HepG2 (cell line): Measurements from ENCODE around the gene STX4. TPM values are rescaled to one million over a fixed set of nuclear protein-coding genes. Genes with fewer than 3 reads are reported as not detected.

Source experiments
- GLI4 ChIP-seq: sonication (generic); formaldehyde crosslinking; IDR thresholded peaks from 2 replicates; pipeline ENCODE4 v1.5.1; 2020; ENCODE audit warnings: missing genetic modification reagents, mild to moderate bottlenecking, moderate library complexity, borderline replicate concordance
- NR2F6 ChIP-seq, 2 experiments: IDR thresholded peaks; 2 replicates each; pipeline ENCODE4 v1.6.1; 2016; ENCODE audit warnings: antibody characterized with exemption in 1 of 2, mild to moderate bottlenecking in 1 of 2
- RARA ChIP-seq: IDR thresholded peaks from 2 replicates; pipeline ENCODE4 v1.6.1; 2016; ENCODE audit warnings: missing genetic modification reagents, missing compliant biosample characterization
- RXRA ChIP-seq: sonication (generic); formaldehyde crosslinking; IDR thresholded peaks from 2 replicates; pipeline ENCODE4 v1.5.1; 2020; ENCODE audit warnings: missing genetic modification reagents
- SOX5 ChIP-seq: IDR thresholded peaks from 2 replicates; pipeline ENCODE4 v1.6.1; 2016; ENCODE audit warnings: borderline replicate concordance
- TEAD3 ChIP-seq: optimal IDR thresholded peaks from 2 replicates; pipeline ENCODE3; 2016; ENCODE audit warnings: borderline replicate concordance
- ZHX2 ChIP-seq, 2 experiments: sonication (generic) in 1 of 2; formaldehyde crosslinking in 1 of 2; IDR thresholded peaks; 2 replicates each; pipeline versions ENCODE4 v1.6.1 to v1.9.0; 2014 to 2022; ENCODE audit warnings: antibody characterized with exemption in 1 of 2, borderline replicate concordance in 1 of 2, inconsistent platforms in 1 of 2, low read depth in 1 of 2, missing genetic modification reagents in 1 of 2
- ZNF160 ChIP-seq: sonication (generic); formaldehyde crosslinking; IDR thresholded peaks from 2 replicates; pipeline ENCODE4 v1.8.0; 2022; ENCODE audit warnings: mild to moderate bottlenecking, inconsistent platforms, missing genetic modification reagents
- ZNF296 ChIP-seq: sonication (generic); formaldehyde crosslinking; conservative IDR thresholded peaks from 2 replicates; pipeline ENCODE4 v1.5.0; 2020; ENCODE audit warnings: mild to moderate bottlenecking, missing genetic modification reagents
- ZNF326 ChIP-seq: sonication (generic); formaldehyde crosslinking; IDR thresholded peaks from 2 replicates; pipeline ENCODE4 v1.4.0; 2020; ENCODE audit warnings: missing genetic modification reagents, borderline replicate concordance
- ZNF34 ChIP-seq: sonication (generic); formaldehyde crosslinking; IDR thresholded peaks from 2 replicates; pipeline ENCODE4 v1.4.0; 2020; ENCODE audit warnings: mild to moderate bottlenecking, missing genetic modification reagents, borderline replicate concordance
- ZNF556 ChIP-seq: sonication (generic); formaldehyde crosslinking; IDR thresholded peaks from 2 replicates; pipeline ENCODE4 v1.4.0; 2020; ENCODE audit warnings: mild to moderate bottlenecking, missing genetic modification reagents, borderline replicate concordance
- ZNF644 ChIP-seq: IDR thresholded peaks from 2 replicates; pipeline ENCODE4 v1.6.1; 2016; ENCODE audit warnings: low read depth
- ZNF670 ChIP-seq: sonication (generic); formaldehyde crosslinking; IDR thresholded peaks from 2 replicates; pipeline ENCODE4 v1.8.0; 2022; ENCODE audit warnings: mild to moderate bottlenecking, missing genetic modification reagents, borderline replicate concordance
- polyA plus RNA-seq, 8 experiments: library from polyadenylated mRNA; depleted of rRNA in 3 of 8; stranded (reverse) in 7 of 8; unstranded in 1 of 8; fragments of >200 nt; fragmentation: Illumina TruSeq in 4 of 8; extraction: Trizol in 4 of 8; gene quantifications; 2 replicates each; pipeline versions ENCODE4 v1.2.1 to v1.2.3, GENCODE V29; 2011 to 2016; ENCODE audit warnings: low read depth in 4 of 8, missing spikeins in 1 of 8, mixed read lengths in 1 of 8; ENCODE audit not compliant: insufficient read depth in 1 of 8
- total RNA-seq, 5 experiments: library from RNA; depleted of rRNA; stranded (reverse); fragments of >200 nt; fragmentation: Illumina TruSeq; extraction: Trizol; gene quantifications; 2 replicates each; pipeline ENCODE4 v1.2.3, GENCODE V29; 2016; ENCODE audit warnings: low read depth in 1 of 5

The STX4 gene
- total and polyA plus RNA-seq, 2 of the 13 experiments (the other 11 are each of a cell fraction or from before 2014, with no cell fraction given) = 29.2 to 34.6 TPM

GRCh38 chr16:31022544-31023251, 10.7 kb upstream of the STX4 start (continued):
- TF ChIP-seq RXRA (CRISPR knock-in tag) = peak; percentile 58
- TF ChIP-seq GLI4 (CRISPR knock-in tag) = no peak
- peak; percentile 77; the same call in 1 of the 2 replicates for TF ChIP-seq ZNF296 (CRISPR knock-in tag)
- peak; percentile 45; the same call in 1 of the 2 replicates for TF ChIP-seq ZNF556
- no peak for TF ChIP-seq NR2F6 (IDR thresholded peaks at IDR 0.05)
- no peak for TF ChIP-seq NR2F6 (CRISPR knock-in tag; IDR thresholded peaks at IDR 0.05)
- TF ChIP-seq ZNF644 (CRISPR knock-in tag) = no peak
- no peak for TF ChIP-seq ZNF670
- TF ChIP-seq ZNF326 = no peak
- peak; percentile 8; the same call in 1 of the 2 replicates for TF ChIP-seq SOX5
- peak; percentile 84 for TF ChIP-seq RARA (CRISPR knock-in tag)
- TF ChIP-seq ZNF160 (CRISPR knock-in tag) = peak; percentile 11; the same call in 1 of the 2 replicates
- TF ChIP-seq ZHX2 (IDR thresholded peaks at IDR 0.05; ENCODE audit: low read depth) = no peak
- TF ChIP-seq ZHX2 (CRISPR knock-in tag; IDR thresholded peaks at IDR 0.05; ENCODE audit: borderline replicate concordance) = 0 out of 2 replicates have a peak, but pooled peaks have one; percentile 28
- TF ChIP-seq TEAD3 (CRISPR knock-in tag) = peak; percentile 5
- TF ChIP-seq ZNF34 (CRISPR knock-in tag) = no peak
